Parathyroid adenoma (tissue), 2 donors: ENCODE data around the gene IRF6.

Source experiments
- H2AFZ ChIP-seq: fragments of 300-600 bp; sonication (generic); one replicate; pipeline ENCODE4 v1.7.0; 2017; ENCODE audit warnings: antibody characterized with exemption, mild to moderate bottlenecking
- H3K27ac ChIP-seq: fragments of 300-600 bp; sonication (generic); one replicate; pipeline ENCODE4 v1.7.0; 2017
- H3K27me3 ChIP-seq: fragments of 300-600 bp; sonication (generic); one replicate; pipeline ENCODE4 v1.7.0; 2017; ENCODE audit warnings: low read length; ENCODE audit not compliant: control insufficient read depth, insufficient read depth
- H3K36me3 ChIP-seq: fragments of 300-600 bp; sonication (generic); one replicate; pipeline ENCODE4 v1.7.0; 2017; ENCODE audit warnings: low read length; ENCODE audit not compliant: control insufficient read depth, insufficient read depth
- H3K4me1 ChIP-seq: fragments of 300-600 bp; sonication (generic); one replicate; pipeline ENCODE4 v1.7.0; 2017; ENCODE audit warnings: control low read depth
- H3K4me2 ChIP-seq: fragments of 300-600 bp; sonication (generic); one replicate; pipeline ENCODE4 v1.7.0; 2017; ENCODE audit warnings: low read length
- H3K4me3 ChIP-seq: fragments of 300-600 bp; sonication (generic); one replicate; pipeline ENCODE4 v1.7.0; 2017; ENCODE audit warnings: low read depth, low read length
- H3K79me2 ChIP-seq: fragments of 300-600 bp; sonication (generic); one replicate; pipeline ENCODE4 v1.7.0; 2017; ENCODE audit warnings: control low read depth
- H3K9ac ChIP-seq: fragments of 300-600 bp; sonication (generic); one replicate; pipeline ENCODE4 v1.7.0; 2017; ENCODE audit warnings: mild to moderate bottlenecking
- H3K9me3 ChIP-seq: fragments of 300-600 bp; sonication (generic); one replicate; pipeline ENCODE4 v1.7.0; 2017; ENCODE audit warnings: low read length; ENCODE audit not compliant: control insufficient read depth
- TF ChIP-seq, protein P1 (sequence below): fragments of 300-600 bp; sonication (generic); IDR thresholded peaks from one replicate; pipeline ENCODE4 v1.7.0; 2017; ENCODE audit warnings: antibody characterized with exemption, mild to moderate bottlenecking
- donor health status: primary hyperparathyroidism.

The IRF6 gene

DNA sequence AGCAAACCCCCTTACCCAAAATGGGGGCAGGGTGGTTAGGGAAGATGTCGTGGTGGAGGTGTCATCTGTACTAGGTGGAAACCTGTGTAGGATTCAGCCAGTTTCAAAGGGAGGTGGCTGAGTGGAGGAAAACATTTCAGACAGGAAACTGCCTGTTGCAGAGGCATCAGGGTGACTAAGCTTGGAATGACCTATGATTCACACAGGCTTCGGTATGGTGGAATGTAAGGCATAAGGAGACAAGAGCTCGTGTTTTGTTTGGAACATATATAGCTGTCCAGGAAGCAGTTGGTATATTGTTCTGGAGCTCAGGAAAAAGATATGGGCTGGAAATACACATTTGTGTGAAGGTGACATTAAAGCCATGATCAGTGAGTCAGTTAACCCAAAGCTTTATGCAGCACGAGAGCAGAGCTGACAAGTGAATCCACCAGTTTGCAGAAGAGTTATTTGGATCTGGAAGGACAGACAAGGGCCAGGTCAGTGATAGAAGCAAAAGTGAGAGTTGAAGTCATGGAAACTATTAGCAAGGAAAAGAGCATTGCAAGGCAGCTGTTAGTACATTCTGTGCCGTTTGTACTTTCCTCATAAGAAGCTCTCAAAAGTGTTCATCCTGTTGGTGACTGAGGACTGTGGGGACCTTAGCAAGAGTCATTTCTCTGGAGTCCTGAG is 34.1 kb upstream of the IRF6 start:
- no peaks in the 10 kb centered on the region for H3K4me1 ChIP-seq
- no peak overlapping the region for H3K4me2 ChIP-seq
- TF ChIP-seq, protein P1, sequence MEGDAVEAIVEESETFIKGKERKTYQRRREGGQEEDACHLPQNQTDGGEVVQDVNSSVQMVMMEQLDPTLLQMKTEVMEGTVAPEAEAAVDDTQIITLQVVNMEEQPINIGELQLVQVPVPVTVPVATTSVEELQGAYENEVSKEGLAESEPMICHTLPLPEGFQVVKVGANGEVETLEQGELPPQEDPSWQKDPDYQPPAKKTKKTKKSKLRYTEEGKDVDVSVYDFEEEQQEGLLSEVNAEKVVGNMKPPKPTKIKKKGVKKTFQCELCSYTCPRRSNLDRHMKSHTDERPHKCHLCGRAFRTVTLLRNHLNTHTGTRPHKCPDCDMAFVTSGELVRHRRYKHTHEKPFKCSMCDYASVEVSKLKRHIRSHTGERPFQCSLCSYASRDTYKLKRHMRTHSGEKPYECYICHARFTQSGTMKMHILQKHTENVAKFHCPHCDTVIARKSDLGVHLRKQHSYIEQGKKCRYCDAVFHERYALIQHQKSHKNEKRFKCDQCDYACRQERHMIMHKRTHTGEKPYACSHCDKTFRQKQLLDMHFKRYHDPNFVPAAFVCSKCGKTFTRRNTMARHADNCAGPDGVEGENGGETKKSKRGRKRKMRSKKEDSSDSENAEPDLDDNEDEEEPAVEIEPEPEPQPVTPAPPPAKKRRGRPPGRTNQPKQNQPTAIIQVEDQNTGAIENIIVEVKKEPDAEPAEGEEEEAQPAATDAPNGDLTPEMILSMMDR, result no peak
- H3K9ac ChIP-seq, result no peak overlapping the region
- no peak overlapping the region for H3K4me3 ChIP-seq
- no peaks in the 10 kb centered on the region for H3K36me3 ChIP-seq
- no peaks in the 10 kb centered on the region for H3K79me2 ChIP-seq
- H3K9me3 ChIP-seq, result no peaks in the 10 kb centered on the region
- no peak overlapping the region for H2AFZ ChIP-seq
- no peak overlapping the region for H3K27ac ChIP-seq
- H3K27me3 ChIP-seq, result no peaks in the 10 kb centered on the region

DNA sequence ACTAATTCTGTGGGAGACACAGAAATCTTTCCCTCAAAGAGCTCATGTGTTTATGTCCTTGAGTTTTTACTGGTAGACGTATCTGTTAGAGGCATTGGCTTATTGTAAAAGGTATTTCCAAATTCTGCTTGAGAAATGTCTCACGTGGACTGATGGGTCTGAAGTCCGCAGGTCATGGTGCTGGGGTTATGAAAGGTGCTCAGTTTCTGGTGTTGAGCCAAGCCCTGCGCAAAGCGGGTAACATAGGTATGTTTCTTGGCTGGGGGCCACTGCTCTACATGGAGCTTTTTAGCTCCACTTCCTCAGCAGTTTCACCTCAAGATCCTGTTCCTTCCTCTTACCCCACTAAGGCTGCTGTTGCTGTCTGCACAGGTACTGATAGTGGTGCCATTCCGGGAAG is 32.6 kb upstream of the IRF6 start:
- H3K79me2 ChIP-seq, result no peaks in the 10 kb centered on the region
- H3K36me3 ChIP-seq, result no peaks in the 10 kb centered on the region
- no peak overlapping the region for H3K4me3 ChIP-seq
- TF ChIP-seq, protein P1, result no peak
- no peak overlapping the region for H2AFZ ChIP-seq
- no peak overlapping the region for H3K27ac ChIP-seq
- H3K9me3 ChIP-seq, result no peaks in the 10 kb centered on the region
- H3K9ac ChIP-seq, result no peak overlapping the region
- H3K27me3 ChIP-seq, result no peaks in the 10 kb centered on the region
- H3K4me1 ChIP-seq, result no peaks in the 10 kb centered on the region
- H3K4me2 ChIP-seq, result no peak overlapping the region

DNA sequence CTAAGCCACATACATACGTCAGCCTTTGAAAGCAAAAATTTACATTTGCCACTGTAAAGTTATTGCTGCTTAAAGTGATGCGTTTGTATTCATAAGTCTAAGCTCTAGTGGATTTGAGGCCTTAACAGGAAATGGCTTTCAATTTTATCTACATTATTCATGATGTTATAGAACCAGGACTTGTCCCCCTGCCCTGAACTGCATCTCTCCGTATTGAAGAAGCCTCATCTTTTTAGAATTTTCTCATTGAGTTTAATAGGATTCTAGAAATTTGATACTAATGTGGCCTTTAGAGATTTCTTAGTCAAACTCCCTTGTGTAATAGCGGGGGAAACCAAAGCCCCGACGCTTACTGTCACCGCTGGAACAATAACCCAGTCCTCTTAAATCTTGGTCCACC is 31.7 kb upstream of the IRF6 start:
- Histone ChIP-seq H3K27ac (no peak overlapping the region), H3K36me3 (no peaks in the 10 kb centered on the region), H3K79me2 (no peaks in the 10 kb centered on the region), H3K4me3 (no peak overlapping the region), H3K9me3 (no peaks in the 10 kb centered on the region), H3K4me2 (no peak overlapping the region), H3K4me1 (no peaks in the 10 kb centered on the region), H2AFZ (no peak overlapping the region), H3K27me3 (no peaks in the 10 kb centered on the region), H3K9ac (no peak overlapping the region)
- TF ChIP-seq, protein P1, result no peak

DNA sequence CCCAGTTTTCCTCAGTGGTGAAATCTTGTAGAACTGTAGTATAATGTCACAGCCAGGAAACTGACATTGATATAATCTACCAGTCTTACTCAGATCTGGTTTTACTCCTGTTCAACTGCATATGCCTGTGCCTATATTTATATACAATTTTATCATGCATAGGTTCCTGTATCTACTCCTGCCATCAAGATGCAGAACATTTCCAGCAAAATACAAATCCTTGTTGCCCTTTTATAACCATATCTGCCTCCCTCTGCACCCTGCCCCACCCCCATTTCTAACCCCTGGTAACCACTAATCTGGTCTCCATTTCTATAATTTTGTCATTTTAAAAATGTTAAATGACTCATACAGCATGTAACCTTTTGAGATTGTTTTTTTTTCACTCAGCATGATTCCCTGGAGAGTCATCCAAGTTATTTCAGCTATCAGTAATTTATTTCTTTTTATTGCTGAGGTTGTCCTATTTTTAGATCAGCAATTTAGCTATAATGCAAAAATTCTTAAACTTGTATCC is 29.9 kb upstream of the IRF6 start:
- no peaks in the 10 kb centered on the region for H3K36me3 ChIP-seq
- no peak overlapping the region for H3K4me2 ChIP-seq
- no peaks in the 10 kb centered on the region for H3K27me3 ChIP-seq
- H3K4me1 ChIP-seq, result no peaks in the 10 kb centered on the region
- H3K9me3 ChIP-seq, result no peaks in the 10 kb centered on the region
- no peak overlapping the region for H3K9ac ChIP-seq
- no peak overlapping the region for H2AFZ ChIP-seq
- no peak overlapping the region for H3K27ac ChIP-seq
- H3K79me2 ChIP-seq, result no peaks in the 10 kb centered on the region
- no peak overlapping the region for H3K4me3 ChIP-seq
- TF ChIP-seq, protein P1, result no peak

DNA sequence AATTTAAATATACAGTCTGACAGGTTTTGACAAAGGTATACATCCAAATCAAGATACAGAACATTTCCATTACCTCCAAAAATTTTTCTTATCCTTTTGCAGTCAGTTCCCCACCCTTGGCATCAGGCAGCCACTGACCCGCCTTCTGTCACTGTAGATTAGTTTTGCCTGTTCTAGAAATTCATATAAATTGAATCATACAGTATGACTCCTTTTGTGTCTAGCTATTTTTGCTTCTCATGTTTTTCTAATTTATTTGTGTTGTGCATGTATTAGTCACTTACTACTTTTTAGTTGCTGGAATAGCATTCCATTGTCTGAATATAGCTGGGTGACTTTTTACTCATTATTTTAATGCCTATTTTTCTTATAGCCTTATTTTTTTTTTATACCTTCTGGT is 25.7 kb upstream of the IRF6 start:
- H3K4me2 ChIP-seq, result no peak overlapping the region
- no peak overlapping the region for H3K4me3 ChIP-seq
- H2AFZ ChIP-seq, result no peak overlapping the region
- H3K79me2 ChIP-seq, result no peaks in the 10 kb centered on the region
- no peak overlapping the region for H3K27ac ChIP-seq
- TF ChIP-seq, protein P1, result no peak
- H3K27me3 ChIP-seq, result no peaks in the 10 kb centered on the region
- H3K9me3 ChIP-seq, result no peaks in the 10 kb centered on the region
- no peak overlapping the region for H3K9ac ChIP-seq
- H3K4me1 ChIP-seq, result no peaks in the 10 kb centered on the region
- no peaks in the 10 kb centered on the region for H3K36me3 ChIP-seq
